EL (cell line): Measurements from ENCODE around the gene IL18BP.
A peak's percentile ranks its signal among the peaks of the same experiment; 100 is the strongest.

Experiments used
- DNase-seq: peaks from one replicate; pipeline ENCODE4 v3.0.0-alpha.2; 2016

The IL18BP gene

DNA sequence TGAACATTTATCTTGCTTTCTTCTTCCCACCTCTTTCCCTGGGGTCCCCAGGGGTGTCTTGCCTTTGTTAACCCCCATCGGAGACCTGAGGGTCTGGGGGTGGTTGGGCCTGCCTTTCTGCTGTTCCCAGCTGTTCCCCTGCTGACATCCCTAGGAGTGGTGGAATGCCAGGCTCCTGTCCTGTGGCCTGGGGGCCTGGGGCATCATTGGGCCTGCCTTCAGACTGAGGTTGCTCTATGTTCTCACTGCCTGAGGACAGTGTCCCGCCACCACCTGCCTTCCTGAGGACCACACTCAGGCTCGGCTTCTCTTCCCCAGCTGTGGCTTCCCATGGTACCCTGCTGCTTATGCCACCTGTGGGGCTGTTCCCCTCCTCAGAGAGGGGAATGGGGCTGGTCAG lies 1.1 kb upstream of the IL18BP start:
- DNase-seq, result no peak

DNA sequence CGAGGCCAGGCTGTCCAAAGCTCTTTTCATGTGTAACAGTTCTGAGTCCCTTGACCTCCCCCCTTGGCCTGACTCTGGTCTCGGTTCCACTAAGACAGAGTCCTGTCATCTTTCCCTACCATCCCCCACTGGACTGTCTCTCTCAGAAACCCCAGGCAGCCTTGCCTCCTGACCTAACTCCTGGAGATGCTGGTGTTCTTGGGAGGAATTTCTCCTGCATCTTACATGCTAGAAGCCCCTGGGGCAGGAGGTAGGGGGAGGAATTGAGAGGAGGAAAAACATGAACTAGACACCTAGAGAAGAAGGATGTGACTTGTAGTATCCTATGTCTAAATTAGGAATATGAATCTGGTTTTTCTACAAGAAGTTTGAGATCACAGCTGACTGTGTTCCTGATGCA lies 648 bp upstream of the IL18BP start:
- no peak for DNase-seq

DNA sequence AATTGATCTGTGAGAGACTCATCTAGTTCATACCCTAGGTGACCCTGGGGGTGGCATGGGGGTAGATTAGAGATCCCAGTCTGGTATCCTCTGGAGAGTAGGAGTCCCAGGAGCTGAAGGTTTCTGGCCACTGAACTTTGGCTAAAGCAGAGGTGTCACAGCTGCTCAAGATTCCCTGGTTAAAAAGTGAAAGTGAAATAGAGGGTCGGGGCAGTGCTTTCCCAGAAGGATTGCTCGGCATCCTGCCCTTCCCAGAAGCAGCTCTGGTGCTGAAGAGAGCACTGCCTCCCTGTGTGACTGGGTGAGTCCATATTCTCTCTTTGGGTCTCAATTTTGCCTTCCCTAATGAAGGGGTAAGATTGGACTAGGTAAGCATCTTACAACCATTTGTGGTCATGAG lies 653 bp downstream of the IL18BP start:
- DNase-seq, result peak; percentile 53

DNA sequence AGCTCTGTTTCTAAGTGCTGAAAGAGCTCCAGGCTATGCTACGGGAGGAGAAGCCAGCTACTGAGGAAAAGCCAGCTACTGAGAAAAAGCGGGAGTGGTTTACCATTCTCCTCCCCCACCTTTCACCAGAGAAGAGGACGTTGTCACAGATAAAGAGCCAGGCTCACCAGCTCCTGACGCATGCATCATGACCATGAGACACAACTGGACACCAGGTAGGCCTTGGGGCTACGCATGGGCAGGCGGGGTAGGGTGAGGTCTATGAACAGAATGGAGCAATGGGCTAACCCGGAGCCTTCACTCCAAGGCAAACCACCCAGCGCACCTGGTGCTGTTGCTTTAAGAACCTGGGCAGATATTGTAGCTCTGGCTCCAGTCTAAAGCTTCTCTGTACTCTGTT lies 1.1 kb downstream of the IL18BP start:
- DNase-seq, result no peak

DNA sequence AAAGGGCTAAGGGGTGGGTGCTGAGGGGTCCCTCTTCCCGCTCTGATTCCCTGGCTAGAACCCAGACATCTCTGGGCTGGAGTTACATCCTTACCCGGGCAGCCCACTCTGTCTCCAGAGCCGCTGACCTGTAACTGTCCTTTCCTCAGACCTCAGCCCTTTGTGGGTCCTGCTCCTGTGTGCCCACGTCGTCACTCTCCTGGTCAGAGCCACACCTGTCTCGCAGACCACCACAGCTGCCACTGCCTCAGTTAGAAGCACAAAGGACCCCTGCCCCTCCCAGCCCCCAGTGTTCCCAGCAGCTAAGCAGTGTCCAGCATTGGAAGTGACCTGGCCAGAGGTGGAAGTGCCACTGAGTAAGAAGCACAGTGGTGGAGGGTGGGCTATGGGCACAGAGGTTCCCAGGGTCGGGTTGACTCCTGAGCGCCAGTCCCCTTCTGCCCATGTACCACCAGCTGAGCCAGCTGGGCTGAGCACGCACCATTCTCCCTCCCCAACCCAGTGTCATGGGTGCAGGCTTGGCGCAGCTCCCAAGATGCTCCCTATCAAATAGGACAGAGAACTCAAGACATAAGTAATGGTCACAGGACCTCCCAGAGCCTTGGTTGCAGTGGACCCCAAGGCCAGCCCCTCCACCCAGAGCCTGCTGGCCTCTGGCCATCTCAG lies 1.6 kb downstream of the IL18BP start:
- no peak for DNase-seq

DNA sequence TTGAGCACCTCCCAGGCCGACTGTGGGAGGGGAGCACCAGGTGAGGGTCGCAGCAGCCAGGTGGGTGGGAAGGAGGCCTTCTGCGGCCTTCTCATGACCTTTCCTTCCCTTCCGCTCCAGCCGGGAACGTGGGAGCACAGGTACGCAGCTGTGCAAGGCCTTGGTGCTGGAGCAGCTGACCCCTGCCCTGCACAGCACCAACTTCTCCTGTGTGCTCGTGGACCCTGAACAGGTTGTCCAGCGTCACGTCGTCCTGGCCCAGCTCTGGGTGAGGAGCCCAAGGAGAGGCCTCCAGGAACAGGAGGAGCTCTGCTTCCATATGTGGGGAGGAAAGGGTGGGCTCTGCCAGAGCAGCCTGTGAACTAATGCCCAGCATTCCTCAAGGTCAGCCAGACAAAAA lies 2.6 kb downstream of the IL18BP start:
- no peak for DNase-seq

DNA sequence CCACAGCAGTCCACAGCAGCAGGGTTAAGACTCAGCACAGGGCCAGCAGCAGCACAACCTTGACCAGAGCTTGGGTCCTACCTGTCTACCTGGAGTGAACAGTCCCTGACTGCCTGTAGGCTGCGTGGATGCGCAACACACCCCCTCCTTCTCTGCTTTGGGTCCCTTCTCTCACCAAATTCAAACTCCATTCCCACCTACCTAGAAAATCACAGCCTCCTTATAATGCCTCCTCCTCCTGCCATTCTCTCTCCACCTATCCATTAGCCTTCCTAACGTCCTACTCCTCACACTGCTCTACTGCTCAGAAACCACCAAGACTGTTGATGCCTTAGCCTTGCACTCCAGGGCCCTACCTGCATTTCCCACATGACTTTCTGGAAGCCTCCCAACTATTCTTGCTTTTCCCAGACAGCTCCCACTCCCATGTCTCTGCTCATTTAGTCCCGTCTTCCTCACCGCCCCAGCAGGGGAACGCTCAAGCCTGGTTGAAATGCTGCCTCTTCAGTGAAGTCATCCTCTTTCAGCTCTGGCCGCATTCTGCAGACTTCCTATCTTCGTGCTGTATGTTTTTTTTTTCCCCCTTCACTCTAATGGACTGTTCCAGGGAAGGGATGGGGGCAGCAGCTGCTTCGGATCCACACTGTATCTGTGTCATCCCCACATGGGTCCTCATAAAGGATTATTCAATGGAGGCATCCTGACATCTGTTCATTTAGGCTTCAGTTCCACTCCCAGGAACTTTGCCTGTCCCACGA lies 3.3 kb downstream of the IL18BP start:
- DNase-seq, result no peak

DNA sequence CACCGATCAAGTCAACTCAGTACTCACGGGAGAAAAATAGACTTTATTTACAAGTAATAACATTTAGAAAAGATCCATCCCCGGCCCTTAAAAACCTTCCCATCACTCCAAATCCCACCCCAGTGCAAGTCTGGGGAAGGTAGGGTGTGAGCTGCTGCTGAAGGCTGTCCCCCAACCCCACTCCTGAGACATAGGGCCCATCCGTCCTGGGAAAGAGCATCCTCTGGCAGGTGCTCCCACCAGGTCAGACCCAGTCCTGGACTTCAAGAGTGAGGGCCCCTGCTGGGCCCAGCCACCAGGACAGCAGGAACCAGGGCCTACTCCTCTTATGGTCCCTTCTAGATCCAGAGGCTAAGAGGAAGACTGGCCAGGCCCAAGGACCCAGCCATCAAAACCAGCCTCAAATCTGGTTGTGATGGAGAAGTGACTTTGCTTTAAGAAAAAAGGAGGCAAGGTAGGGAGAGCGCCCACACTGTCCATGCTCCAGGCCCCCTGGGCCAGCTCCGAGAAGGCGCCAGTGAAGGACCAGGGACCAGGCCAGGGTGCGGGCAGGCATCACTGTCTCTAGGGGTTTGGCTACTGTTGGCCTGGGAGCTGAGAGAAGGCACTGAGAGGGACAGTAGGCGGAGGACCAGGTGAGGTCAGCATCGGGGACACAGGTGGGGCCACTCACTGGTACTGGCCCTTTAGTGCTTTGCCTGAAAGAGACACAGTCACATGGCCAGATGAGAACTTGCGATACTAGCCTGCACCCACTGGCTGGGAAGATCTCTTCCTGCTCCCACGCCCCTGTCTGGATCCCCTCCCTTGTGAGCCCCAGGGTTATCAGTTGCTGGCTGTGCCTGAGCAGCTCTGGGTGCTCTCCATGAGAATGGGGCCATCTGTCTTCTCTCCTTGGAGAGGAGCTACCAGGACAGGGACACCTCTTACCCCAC lies 4.4 kb downstream of the IL18BP start:
- DNase-seq, result no peak

DNA sequence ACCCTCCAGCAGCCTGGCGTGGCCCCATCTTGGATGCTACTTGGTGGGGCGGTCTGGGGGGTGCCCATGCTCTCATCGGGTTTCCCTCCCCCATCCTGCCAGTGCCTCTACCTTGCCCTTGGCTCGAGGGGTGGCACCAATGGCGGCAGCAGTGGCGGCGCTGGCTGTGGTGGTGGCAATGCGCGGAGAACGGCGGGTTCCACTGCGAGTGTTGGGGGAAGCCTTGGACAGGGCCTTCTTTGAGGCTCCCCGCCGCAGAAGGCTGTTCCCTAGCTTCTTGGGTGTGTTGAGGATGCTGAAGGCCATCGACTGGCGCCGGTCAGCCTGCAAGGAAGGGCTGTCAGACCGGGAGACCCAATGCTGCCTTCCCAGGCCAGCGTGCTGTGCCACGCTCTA lies 5.1 kb downstream of the IL18BP start:
- DNase-seq, result no peak

DNA sequence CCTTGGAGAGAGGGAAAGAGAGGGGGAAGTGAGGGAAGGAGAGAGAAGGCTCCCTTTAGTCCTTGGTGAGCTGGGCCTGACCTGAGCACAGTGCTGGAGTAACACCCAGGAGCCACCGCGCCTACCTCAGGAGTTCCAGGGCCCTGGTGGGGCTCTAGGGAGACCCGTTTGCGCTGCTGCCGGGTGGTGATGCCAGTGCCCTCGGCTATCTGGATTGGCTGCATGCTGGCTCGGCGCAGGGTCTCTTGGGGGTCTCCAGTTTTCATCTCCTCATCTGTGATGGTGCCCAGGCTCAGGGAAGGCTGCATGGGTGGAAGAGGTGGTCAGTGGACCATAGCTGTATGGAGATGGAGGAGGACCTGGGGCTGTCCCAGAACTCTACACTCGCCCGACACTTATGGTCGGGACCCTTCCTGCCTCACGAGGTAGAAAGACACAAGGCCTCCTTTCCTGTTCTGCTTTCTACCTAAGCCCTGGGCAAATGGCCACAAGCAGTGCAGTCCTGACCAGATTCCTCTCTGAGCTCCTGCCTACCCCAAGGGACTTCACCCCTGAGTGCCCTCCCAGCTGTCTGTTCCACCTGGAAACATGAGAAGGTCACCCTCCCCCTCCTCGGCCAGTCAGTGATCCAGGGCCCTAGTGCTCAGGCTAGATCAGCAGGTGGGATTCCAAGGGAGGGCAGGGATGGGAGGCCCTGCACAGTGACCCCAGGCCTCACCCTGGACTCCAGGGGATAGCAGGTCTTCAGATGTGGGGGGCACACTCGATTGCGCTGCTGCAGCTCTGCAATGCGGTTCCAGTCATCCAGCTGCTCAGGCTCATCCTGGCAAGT lies 6.0 kb downstream of the IL18BP start:
- DNase-seq, result no peak

DNA sequence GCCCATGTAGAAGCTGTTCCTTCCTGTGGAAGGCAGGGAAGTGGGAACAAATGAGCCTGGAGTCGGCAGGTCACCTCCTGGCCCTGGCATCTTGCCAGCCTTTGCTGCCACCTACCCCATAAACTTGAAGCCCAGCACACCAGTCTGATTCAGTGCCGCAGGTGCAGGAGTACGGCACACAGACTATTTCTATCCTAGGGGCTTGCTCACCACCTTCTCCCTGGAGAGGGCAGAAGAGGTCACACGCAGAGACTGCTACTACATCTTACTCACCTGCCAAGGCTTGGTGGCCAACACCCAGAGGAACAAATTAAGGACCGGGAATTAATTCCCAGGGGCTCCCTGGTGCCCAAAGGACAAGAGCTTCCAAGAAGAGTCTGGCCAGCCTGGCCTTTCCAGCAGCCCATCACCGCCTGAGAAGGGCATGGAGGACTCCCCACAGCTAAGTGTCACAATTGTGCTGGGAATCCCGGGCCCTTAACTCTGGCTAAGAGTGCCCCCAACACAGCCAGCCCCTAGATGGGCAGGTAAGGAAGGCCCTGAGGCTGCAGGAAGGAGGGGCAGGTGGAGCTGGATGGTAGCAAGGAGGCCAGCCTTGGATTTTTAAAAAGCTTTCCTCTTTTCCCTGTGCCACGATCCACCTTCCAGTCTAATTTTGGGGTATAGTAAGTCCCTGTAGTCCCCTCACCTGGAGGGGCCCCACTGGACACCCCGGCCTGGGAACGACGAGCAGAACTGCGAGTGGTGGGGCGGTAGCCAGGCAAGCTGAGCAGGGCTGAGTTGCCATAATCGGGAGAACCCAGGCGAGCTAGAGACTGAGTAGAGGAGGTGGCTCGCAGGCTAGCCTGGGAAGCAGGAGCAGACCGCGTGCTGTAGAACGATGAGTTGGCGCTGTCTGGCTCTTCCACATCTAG lies 6.9 kb downstream of the IL18BP start:
- no peak for DNase-seq

DNA sequence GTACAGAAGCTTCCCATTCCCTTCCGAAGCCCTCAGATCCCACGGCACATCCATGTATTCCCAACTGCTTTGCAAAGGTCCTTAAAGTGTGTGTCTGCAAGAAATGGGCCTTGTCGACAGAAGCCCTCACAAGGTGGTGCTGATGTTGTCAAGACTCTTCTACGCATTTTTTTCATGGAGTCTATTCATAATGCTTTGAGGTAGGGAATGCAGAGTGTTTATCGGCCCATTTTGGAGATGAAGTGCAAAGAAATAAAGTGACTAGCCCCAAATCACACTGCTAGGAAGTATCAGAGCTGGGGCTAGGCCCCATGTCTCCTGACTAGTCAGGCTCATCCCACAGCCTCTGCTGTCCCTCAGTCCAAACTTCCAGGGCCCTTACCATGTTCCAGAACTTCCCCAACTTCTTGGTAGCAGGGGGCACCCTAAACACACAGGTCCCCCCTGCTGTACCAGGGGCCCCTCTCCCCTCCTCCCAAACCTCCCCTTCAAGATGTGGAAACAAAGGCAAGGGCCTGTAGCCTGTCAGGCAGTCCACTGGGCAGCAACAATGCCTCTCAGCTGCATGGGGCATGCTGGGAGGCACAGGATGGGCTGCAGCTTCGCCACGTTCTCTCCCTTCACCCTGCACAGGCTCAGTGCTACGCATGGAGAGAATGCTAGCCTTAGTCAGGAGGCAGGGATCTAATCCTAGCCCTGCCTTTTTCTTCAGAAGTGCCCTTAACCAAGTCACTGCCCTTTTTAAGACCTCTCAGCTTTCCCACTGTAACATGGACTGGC lies 7.8 kb downstream of the IL18BP start:
- no peak for DNase-seq

DNA sequence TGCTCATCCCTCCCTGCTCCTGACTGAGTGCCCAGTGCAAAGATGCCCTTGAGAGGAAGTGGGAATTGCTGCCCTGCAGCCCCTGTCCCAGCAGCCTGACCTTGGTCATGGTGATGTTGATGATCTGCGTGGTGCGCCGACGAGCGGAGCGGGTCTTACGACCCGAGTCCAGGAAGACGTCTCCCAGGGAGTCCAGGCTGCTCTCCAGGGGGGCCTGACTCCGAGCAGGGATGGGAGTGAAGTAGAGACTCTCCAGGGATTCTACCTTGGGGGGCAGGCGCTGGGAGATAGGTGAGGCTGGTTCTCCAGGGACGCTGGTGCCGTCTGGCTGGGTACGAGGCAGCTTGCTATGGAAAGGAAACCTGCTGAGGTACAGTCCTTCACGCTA lies 8.4 kb downstream of the IL18BP start:
- no peak for DNase-seq

DNA sequence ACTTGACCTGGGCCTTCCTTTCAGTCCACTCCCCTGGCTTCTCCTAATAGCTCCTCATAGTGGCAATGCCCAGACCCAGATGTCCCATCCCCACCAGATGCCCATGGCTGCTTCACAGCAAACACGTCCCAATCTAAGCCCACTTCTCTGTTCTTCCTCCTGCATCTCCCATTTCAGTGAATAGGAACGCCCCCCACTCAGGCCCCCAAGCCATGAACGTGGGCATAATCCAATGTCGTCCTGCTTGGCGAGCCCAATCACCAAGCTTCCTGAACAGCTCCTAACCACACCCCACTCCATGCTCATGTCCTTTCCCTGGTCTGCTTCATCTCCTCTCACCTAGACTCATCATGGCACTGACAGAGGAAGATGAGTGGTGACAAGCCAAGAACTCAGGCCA lies 8.9 kb downstream of the IL18BP start:
- DNase-seq, result no peak

DNA sequence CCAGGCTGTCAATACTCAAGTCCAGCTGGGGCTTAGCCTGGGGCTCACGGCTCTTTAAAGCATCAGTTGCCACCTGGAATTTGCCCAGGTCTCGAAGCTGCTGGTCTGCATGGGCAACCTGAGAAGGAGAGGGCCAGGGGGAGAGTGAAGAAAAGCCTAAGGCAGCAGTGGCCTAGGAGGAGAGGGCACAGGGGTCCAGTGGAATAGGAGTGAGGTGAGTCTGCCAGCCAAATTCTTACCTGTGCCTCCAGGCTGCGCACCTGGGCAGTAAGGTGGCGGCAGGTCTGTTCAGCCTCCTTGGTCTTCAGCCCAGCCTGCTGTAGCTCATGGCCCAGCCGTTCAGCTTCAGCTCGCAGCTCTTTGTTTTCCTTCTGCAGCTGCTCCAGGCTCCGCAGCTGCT lies 10.0 kb downstream of the IL18BP start:
- no peak for DNase-seq

DNA sequence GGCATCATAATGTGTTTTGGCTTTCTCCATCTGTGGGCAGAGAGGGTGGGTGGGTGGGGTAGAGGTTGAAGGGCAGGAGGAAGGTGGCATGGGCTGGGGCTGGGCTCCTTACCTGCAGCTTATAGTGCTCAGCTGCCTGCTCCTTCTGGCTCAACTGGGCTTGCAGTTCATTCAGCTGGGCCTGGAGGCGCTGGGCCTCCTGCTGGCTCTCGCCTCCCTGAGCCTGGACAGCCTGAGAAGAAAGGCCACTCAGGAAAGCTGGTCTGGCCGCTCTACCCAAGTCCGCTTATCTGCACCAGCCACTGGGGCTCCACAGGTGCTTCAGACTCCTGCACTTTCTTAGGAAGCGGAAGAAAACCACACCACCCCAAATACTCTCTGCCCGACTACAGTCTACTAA lies 10.4 kb downstream of the IL18BP start:
- DNase-seq, result no peak

DNA sequence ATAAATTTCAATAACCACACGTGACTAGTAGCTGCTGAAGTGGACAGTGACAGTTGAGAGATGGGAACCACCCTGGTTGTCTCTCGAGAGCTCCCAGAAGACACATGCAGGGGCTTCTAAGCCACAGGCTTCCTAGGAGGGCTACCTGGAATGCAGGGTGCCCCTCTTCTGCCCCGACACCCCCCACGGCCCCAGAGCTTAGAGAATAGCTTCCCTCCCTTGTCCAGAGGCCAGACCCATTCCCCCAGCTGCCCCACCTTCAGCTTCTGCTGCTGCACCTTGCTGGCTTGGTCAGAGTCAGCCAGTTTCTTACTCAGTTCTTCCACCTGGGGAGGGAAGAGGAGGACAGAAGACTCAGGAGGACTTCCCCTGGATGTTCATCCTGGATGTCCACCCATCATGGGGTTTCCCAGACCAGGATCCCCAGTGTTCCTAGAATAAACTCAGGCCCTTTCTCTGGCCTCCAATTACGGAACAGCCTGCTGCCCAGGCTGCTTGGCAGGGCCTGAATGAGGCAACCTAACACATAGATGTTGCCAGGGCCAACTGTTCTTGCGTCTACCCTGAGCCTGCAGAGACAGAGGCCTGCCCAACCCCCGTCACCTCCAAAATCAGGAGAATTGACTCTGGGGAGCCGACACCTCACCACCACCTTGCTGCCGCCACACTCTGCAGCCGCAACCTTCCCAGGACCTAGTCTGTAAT lies 12.0 kb downstream of the IL18BP start:
- no peak for DNase-seq

DNA sequence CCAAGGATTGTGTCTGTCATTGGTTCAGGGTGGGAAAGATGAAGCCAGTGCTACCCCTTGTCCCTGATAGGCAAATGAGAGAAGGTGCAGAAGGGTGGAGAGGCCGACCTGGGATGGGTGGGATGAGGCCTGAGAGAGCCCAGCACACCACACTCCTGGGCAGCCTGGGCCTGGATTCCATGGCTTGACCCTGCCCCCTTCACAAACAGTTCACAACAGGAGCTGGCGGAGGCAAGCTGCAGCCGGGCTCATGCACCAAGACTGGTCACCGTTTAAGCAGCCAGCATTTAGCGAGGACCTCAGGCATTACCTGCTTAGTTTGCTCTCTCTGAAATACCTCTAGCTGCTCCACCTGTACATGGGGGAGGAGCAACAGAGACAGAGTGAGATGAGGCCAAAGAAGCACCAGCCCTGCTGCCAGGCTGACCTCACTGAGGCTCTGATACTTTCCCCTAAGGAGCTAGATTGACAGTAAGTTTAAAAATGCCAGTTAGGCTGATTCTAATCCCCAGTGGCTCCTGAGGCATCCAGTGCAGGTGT lies 13.5 kb downstream of the IL18BP start:
- DNase-seq, result no peak

DNA sequence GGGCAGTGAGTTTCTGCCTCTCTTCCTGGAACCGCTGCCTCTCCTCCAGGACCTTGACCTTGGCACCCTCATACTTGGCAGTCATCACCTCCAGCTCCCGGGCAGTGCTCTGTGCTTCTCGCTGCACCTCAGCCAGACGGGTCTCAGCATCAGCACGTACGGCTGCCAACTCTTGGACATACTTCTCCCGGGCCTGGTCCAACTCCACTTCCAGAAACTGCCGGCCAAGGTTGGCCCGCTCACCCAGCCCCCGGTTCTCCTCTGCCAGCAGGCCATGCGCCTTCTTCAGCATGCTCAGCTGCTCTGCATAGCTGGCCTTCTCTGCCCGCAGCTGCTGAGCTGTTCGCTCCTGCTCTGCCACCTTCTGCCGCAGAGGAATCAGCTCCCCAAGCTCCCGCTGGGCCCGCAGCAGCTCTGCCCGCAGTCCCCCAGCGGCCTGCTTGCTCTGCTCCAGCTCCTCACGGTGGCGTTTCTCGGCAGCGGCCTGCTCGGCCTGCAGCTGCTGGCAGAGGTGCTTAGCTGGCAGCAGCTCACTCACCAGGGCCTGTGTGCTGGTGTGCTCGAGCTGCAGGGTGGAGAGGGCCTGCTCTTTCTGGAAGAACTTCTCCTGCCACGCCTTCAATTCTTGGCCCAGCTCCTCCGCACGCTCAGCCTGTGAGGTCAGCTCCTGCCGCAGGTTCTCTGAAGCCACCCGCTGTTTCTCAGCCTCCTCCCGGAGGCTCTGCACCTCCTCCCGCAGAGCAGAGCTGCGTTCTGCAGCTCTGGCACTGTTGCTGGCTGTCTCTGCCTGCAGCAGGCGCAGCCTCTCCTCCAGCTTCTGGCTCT lies 14.4 kb downstream of the IL18BP start:
- DNase-seq, result no peak
